Activated CD8-positive, alpha-beta memory T cell treated with anti-CD3 and anti-CD28 coated beads for 1 hour (primary cell): Measurements from ENCODE around the gene RASGRF1.

Experiments
- DNase-seq, 2 donors: peaks; one replicate each; pipeline ENCODE4 v3.0.0-alpha.2; 2020; ENCODE audit warnings: low read depth in 1 of 2; ENCODE audit errors: extremely low read depth in 1 of 2

RASGRF1 gene

DNA sequence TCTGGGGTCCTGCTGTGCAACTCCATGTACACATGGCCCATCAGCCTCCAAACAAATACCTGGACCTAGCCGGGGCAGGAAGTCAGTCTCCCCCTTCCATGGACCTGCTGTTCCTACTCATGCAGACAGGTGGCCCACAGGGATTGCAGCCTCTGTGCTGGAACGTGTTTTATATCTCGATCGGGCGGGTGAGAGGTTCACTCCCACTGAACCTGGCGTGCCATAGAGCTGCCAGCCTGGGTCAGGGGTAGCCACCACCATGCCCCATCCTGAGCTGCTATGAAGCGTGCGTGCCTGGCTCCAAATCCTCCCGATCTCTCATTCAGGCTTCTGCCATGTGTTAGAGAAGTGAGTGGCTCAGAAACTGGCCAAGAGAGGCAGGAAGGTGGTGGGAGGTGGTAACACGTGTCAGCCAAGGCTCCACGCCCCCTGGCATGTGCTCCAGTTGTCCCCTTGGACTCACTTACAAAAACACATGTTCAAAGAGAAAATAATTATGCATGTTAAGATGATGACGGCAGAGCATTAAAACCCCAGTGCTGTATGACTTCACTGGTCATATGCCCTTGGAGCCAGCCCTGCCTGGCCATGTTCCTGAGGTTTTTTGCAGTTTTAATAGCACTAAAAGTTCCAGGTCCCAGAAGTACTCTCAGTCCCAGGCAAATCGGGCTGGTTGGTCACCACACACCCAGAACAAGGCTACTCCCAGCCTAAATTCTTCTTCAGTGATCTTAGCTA lies 176.4 kb downstream of the RASGRF1 start:
- DNase-seq, result no peak

- no peak for DNase-seq
Measured at GRCh38 chr15:78913012-78913411, 177.6 kb downstream of the RASGRF1 start.

DNA sequence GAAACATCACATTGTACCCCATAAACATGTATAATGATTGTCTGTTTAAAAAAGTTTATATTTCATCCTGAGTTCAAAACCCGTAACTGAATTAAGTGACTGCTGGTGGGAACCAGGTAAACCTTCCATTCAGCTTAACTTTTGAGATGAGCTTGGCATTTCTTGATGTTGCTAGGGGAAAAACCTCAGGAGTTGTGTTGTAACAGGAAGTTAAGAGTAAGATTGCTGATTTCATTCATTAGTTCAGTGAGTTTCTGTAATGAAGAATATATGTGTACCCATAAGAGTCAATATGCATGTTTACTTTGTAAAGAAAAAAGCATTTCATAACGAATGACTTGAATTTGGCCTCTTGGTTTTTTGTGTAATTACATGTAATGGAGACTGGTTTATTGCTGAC lies 178.3 kb downstream of the RASGRF1 start:
- no peak for DNase-seq

DNA sequence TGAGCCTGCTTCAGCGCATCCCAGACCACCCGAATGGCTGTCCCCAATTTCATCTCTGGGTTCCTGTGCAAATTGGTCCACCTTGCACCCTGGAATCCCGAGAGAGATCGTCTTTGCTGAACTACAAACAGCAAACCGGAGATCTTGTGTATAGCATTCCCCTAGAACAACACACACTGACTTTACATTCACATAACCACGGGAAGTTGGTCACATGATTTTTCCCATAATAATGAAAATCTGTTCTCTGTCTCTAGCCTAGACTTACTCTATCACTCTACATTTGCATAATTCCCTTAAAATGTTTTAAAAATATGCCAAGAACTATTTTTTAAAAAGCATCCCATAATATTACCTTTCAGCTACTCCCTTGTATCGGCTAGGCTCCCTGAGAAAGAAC lies 180.3 kb downstream of the RASGRF1 start:
- no peak for DNase-seq
